ENCODE results near the gene AFF2.
"Not testable (repeated sequence)": the region's sequence is repeated elsewhere in the genome, so short reads cannot be mapped to it uniquely, and the experiment has no call there.

Gene AFF2

DNA sequence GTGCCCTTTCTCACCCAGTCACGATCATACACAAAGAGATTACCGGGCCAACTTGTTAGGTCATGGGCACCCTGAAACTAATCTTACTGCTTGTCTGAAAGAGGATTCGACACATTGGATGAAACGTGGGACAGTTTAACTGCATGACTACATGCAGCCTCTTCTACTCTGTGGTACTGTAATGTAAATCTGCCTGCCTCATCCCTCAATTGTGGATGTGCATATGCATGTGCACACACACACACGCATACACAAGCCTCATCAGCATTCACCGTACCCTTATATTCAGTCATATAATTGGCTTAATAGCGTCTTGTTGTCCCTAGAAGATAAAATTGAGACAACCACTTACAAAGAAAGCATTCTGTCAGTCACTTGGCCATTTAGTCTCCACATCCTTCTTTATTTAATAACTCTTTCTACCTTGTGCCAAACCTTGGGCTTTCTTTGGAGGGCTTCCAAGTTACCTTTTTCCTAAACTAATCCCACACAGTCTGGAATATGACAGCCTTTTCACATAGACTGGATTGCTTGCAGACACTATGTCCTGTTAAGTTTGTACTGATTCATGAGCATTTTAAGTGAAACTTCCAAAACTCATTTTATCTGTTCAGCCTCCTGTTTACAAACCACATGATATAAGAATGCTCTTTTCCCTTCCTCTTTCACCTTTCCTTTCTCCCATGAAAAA, 132.9 kb downstream of the AFF2 start:
- DNase-seq: no peak

DNA sequence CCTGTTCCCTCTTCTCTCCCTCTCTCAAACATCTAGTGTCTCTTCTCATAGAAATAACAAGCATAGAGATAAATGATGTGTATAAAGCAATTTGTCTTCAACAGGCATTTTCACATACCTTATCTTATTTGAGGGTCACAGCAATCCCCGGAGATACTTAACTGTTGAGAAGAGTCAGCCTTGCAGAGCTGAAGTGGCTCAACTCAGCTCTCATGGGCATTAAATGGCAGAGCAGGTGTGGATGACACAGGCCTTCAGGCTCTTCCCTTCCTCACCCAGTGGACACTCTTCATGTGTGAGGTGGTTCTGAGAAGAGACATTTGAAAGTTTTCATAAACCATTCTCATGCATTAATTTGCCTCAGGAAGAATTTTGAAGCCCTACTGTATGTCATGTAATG, 134.2 kb downstream of the AFF2 start:
- DNase-seq: no peak

DNA sequence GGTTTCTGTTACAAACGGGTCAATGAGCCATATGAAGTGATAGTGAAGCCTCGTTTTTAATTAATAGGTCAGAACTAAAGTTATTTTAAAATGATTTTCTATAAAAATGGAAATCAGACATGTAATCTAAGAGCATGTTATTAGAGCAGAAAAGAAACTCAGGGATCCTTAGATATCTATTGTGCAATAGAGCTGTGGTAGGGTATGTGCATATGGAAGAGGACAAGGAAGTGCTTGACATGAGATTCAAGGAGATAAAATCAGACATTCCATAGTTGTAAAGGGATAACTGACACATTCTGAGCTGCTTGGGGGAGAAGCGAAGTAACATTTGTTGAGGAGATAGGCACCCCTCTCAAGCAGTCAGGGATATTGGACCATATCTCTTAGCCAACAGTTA, 143.0 kb downstream of the AFF2 start:
- DNase-seq: no peak

DNA sequence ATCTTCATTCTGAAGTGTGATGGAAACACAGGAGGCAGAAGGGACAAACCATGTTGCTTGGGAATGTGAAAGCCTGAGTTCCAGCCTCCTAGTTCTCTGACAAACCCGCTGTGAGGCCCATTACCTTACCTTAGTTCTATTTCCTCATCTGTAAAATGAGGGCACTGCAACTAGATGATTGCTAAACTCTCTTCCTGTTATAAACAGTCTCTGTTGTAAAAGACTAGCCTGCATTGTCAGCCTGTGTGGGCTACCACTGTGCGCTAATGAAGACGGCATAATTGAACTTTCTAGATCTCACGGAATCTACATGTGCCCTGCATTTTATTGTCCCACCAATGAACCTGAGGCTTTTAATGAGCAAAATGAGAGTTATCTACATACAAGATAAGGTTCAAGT, 147.2 kb downstream of the AFF2 start:
- no peak for DNase-seq

DNA sequence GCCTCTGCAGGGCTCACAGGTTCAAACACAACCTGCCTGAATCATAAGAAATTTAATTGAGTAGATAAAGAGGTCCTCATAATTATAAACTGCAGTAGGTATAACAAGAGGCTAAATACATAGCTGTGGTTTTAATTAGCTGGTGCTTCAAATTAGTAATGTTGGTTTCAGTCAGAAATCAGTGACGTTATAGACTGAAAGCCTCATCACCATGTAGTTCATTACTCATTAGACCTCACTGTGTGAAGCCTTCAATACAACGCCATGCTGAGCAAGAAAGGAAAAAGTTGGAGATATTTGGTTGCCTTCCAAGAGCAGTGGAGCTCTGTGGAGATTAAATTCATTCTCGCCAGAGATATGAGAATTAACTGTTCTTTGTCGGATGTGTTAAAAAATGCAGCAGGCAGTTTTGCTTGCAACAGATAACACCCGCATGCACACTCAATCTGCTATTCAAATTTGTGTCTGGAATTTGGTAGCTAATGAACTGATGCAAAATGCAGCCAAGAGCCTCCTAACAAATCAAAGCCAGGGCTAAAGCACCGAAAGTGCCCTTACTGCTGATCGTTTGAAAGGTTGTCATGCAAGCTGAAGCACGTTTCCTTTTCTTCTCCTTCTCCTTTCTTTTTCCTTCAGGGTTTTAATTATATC, 148.9 kb downstream of the AFF2 start:
- DNase-seq: no peak

DNA sequence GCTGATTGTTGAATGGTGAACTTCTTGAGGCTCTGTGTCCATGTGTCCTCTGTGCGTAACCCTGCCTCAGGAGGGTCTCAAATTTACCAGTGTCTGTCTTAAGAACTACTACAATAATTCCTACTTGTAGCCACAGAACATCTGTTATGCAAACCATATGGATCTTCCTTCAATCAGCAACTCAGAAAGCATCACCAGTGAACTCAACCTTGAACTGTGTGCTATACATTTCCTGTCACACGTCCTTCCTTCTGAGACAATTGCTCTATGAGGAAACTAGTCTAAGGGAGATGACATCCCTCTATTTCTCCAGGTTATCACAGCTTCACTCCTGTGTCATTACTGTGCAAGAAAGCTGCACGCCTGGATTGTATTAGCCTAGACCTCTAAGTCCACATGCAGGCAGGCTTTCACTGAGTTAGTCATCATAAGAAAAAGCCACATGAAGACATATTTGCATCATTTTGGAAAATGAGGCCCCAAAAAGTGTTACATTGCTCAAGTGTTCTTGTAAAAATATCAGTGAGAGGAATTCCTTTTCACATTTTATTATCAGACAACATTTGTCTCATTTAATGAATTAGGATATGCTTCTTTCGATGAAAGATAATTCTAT, 157.8 kb downstream of the AFF2 start:
- DNase-seq: no peak

DNA sequence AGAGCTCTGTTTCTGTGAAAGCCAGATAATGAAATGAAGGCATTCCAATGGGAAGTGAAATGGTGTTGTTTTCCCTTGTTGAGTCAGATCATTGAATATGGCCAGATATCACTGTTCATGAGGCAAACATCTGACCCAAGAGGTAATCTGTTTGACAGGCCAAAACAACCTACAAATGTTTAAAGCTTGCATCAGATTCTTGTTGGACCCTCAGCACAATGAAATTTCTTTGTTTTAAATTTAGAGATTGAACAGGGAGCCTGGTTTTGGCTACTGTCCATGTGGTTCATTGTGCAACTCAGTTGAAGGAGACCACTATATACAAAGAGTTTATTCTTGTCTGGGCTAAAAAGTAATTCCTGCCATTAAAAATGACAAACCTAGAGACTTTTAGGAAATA, 159.1 kb downstream of the AFF2 start:
- no peak for DNase-seq

DNA sequence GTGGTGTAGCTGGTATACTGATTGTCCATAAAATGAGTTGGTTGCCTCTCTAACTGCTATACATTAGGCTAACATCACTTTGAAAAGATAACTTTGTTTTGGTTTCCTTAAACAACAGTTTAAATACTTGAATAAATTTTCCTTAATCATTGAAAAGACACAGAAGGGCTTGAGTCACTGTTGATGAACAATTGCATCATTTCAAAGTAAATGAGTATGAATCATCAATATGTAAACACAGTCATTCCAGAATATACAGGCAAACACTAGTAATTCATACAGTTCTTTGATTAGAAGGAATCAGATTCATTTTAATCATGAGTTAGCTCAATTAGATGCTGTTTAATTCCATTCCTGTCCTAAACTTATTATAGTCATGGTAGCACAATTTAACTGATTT, 160.6 kb downstream of the AFF2 start:
- DNase-seq: no peak

DNA sequence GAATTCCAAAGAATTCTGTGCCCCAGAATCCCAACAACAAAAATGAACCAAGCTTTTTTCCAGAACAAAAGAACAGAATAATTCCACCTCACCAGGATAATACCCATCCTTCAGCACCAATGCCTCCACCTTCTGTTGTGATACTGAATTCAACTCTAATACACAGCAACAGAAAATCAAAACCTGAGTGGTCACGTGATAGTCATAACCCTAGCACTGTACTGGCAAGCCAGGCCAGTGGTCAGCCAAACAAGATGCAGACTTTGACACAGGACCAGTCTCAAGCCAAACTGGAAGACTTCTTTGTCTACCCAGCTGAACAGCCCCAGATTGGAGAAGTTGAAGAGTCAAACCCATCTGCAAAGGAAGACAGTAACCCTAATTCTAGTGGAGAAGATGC, 161.6 kb downstream of the AFF2 start:
- no peak for DNase-seq

DNA sequence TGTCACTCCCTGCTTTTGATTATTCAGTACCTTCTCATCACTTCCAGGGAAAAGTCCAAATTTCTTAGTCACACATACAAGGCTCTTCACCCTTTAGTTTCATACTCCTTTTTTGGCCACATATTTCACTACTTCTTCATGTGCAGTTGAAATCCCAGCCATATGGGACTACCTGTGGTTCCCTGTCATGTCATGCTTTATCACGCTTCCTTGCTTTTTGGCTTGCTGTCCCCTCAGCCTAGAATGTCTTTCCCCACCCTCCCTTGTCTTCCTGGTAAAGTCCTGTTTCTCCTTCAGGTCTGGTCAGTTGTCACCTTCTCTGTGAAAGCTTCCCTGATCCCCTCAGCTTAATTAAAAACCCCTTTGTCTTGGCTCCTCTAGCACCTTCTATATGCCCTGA, 163.8 kb downstream of the AFF2 start:
- DNase-seq: no peak

DNA sequence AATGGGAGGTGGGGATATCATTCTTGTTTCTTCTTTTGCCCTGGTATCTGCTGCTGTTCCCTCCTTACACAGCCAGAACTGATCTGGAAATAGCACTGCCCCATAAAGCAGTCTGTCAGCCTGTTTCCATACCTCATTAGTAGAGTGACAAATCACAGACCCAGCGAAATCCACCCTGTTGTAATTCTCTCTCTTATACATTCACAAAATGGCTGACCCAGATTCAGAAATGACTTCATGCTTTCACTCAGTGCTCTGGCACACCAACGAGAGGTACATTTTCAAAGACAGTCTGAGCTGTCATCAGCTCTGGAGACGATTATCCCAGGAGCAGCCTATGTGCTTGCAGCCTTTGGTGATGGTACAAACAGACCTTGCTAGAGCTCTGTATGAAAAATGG, 164.6 kb downstream of the AFF2 start:
- DNase-seq: no peak

DNA sequence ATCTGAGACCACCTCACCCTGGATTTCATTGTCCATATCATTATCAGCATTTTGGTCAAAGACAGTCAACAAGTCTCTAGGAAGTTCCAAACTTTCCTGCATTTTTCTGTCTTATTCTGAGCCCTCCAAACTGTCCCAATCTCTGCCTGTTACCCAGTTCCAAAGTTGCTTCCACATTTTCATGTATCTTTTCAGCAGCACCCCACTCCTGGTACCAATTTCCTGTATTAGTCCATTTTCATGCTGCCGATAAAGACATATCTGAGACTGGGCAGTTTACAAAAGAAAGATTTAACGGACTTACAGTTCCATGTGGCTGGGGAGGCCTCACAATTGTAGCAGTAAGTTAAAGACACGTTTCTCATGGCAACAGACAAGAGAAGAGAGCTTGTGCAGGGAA, 168.8 kb downstream of the AFF2 start:
- not testable (repeated sequence) for DNase-seq

DNA sequence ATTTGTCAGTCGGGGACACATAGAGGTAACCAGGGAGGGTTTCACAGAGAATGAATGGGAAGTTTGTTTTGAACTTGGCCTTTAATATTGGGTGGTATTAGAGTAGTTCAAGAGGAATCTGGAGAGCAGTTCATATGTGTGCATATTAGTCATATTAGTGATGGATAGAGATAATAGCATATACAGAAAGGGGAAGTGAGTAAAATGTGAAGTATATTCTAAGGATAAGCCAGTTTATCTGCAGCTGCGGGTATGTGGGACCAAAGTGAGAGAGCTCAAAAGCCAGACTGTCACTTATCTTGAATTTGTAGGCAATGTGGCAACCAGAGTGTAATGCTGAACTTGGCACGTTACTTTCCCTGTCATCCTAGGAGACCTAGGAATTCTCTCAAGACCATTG, 169.9 kb downstream of the AFF2 start:
- no peak for DNase-seq

DNA sequence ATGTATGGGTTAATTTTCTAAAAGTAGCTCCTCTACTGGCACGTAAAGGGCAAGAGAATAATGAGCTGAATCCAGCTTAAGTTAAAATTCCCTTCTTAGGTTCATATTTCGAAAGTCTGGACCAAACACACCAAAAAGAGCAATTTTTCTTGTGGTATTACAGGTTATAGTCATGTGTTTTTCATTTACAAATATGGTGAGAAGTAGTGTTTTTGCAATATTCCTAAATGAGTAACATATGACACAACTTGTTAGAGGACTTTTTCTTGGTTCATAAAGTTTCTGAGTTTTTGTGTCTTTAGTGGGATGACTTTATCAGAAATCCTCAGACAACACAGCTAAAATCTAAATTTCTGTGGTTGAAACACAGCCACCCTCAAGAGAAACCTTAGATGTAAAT, 172.1 kb downstream of the AFF2 start:
- DNase-seq: no peak

DNA sequence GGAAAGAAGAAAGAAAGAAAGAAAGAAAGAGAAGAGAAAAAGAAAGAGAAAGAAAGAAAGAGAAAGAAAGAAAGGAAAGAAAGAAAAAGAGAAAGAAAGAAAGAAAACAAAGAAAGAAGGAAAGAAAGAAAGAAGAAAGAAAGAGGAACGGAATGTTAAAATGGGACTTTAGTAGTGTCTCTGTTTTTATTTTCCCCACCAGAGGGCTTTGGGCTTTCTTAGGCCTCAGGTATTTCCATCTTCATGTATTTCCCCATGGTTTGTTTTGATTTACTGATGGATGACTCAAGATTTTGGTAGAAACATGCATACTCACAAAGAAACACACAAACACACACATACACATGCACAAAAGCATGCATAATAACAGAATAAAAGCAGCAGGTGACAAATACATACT, 181.2 kb downstream of the AFF2 start:
- DNase-seq: no peak

DNA sequence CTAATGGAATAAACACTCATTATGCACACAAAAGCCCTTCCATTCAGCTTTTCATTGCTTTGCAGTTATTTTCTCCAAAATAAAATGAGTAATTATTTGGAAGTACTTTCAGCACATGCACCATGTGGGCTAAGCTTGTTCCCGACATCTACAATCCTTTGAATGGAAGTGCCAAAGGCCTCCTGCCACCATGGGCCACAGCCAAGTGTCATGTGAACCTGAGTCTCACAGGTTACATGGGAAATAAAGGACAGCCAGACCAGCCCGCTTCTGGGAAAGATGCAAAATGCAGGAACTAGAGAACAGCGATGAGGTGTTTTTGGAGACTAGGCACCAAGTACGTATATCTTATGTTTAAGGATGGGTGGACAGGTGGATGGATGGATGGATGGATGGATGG, 181.8 kb downstream of the AFF2 start:
- DNase-seq: no peak

DNA sequence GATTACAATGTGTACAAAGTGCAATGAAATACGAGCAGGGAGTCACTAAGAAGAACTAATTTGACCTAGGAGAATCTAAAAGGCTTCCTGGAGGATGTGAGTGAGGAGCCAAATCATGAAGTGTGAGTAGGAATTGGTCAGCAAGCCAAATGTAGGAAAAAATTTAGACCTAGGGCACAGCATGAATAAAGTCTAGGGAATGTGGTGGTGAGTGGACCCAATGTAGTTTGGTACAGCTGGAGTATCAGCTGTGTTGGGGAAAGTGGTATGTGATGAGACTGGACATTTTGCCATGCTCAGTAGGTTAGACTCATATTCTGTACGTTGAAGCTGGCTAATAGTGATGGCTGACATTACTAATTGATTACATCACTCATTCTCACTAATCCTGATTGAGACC, 191.0 kb downstream of the AFF2 start:
- no peak for DNase-seq

DNA sequence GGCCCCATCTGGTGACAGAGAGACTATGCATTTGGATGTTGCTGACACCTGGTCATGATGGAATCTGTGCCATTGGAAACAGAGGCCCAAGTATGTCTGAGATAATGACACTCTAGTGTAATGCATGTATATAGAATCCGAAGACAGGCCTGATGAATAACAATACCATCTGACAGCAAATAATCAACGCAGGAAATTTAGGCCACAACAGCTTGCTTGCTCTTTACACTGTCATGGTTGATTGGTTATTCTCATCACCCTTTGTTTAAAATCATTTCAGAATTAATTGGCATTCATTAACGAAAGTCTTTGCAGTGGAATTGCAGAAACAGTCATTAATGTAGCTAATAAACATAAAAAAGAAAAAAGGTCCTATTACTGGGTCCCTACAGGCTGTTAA, 194.8 kb downstream of the AFF2 start:
- no peak for DNase-seq

DNA sequence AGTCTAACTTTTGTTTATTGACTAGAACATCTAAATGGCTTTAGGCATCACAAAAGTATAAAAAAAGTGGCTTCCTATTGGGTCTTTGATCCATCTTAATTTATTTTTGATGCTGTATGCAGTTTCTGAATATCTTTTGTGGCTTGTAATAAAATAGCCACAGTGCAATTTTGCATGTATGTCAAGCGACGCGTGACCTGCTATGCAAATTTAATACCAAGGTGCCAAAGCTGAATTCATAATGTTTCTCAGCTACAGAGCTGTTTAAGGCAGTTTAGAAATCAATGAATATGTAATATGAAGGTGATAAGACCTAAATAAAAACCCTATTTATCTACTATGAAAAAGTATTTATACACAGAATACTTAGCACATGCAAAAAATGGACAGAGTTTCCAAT, 197.8 kb downstream of the AFF2 start:
- no peak for DNase-seq

DNA sequence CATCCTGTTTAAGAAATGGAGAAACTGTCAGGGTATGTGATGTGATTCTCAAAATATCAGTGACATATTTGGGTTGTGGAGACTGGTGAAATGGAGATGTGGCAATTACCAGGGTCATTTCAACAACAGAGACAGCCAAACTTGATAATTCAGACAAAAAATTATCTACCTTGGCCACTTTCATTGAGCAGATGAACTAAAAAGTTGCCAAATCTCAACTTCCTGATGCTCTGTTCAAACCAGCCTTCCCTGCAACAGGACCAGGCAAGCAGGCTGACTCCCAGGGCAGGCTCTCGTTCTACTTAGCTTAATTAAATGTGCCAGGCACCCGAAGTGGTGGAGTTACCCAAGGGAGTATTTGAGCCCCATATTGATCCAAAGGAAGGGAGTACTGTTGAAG, 199.6 kb downstream of the AFF2 start:
- no peak for DNase-seq

DNA sequence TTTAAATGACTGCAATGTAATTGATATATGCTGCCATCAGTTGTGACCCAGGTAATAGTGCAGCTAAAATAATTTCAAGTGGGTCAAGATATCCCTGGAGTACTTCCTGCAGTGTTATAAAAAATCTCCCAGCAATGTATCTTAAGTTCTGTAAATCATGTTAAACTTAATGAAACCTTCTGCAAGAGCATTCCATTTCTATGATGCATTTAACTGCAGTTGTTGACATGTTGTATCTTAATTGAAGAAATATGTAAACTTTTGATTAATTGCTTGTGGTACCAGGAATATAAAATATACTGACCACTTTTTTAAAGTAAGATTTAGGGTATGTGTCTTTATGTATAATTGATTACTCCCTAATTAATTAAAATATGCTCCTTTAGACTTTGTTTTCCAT, 213.6 kb downstream of the AFF2 start:
- no peak for DNase-seq

DNA sequence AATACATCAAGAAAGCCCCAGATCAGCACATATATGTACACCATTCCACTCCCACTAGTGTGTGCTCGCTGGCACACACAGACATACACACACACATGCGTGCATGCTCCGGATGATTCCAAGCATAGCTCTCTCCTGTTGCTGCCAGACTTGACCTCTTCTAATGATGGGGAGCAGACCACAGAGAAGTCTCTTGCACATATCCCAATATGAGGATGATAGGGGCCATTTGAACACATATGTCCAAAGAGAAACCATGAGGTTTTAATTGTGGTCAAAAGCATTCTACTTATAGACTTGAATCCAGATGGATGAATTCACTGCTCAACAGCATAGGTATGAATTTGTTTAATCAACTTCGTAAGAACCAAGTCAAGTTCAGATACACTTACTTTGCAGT, 214.9 kb downstream of the AFF2 start:
- DNase-seq: no peak

DNA sequence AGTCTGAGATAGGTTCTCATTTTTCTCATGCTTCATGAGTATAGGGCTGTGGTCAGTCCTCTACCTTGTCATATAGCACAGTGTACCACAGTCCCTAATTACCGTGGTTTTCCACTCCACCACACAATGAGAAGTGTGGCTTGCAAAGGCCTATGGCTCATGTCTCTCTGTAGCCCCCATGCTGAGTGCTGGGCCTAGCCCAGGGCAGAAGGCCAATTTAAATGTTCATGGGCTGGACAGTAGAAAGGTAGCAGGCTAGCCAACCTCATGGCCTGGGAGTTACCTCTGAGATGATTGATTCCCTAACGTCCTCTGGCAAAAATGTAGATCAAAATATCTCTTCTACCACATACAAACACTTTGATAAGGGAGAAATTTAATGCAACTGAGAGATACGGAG, 222.5 kb downstream of the AFF2 start:
- DNase-seq: no peak
